T-helper 2 cell treated with Interferon-gamma antibody and Interleukin-4, amounts not matched to agents 5 μg/mL and 100 μg/mL, for 36 hours (primary cell): ENCODE results near the gene LYPLAL1.

ENCODE experiments used
- DNase-seq: peaks from one replicate; pipeline ENCODE4 v3.0.0; 2021; ENCODE audit warnings: low spot score
- H3K27ac Mint-ChIP-seq: one replicate; pipeline ENCODE4 v1.8.0; 2021; ENCODE audit warnings: mild to moderate bottlenecking, mixed read lengths
- H3K27me3 Mint-ChIP-seq: one replicate; pipeline ENCODE4 v1.8.0; 2021; ENCODE audit warnings: low read depth, mixed read lengths
- H3K36me3 Mint-ChIP-seq: one replicate; pipeline ENCODE4 v1.8.0; 2021; ENCODE audit warnings: low read depth, mixed read lengths
- H3K4me1 Mint-ChIP-seq: one replicate; pipeline ENCODE4 v1.8.0; 2021; ENCODE audit warnings: low read depth, mixed read lengths
- H3K4me3 Mint-ChIP-seq: one replicate; pipeline ENCODE4 v1.8.0; 2022; ENCODE audit warnings: mild to moderate bottlenecking, moderate library complexity, mixed read lengths
- H3K9me3 Mint-ChIP-seq: one replicate; pipeline ENCODE4 v1.8.0; 2021; ENCODE audit warnings: mixed read lengths

LYPLAL1 gene

DNA sequence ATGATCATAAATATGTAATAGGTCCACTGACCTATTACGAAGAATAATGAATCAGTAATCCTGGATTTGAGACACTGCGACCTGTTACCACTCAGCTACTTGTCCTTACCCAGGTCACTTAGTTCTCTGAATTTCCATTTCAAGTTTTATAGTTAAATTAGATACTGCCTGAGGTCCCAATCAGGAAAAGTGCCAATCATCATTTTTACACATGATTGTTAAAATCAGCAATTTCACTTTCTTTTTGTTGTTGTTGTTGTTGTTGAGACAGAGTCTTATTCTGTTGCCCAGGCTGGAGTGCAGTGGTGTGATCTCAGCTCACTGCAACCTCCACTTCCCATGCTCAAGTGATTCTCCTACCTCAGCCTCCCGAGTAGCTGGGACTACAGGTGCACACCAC lies 22.8 kb upstream of the LYPLAL1 start:
- Mint-ChIP-seq H3K4me3 (no peak overlapping the region), H3K36me3 (no peaks in the 10 kb centered on the region), H3K27me3 (peaks cover 6% of the 10 kb centered on the region), H3K27ac (no peak overlapping the region), H3K4me1 (no peaks in the 10 kb centered on the region), H3K9me3 (no peaks in the 10 kb centered on the region)
- DNase-seq: no peak

- no peak overlapping the region for H3K27ac Mint-ChIP-seq
- H3K36me3 Mint-ChIP-seq: no peaks in the 10 kb centered on the region
- H3K4me1 Mint-ChIP-seq: no peaks in the 10 kb centered on the region
- H3K4me3 Mint-ChIP-seq: no peak overlapping the region
- H3K9me3 Mint-ChIP-seq: no peaks in the 10 kb centered on the region
- peaks cover 6% of the 10 kb centered on the region for H3K27me3 Mint-ChIP-seq
- DNase-seq: no peak
These were observed 22.2 kb upstream of the LYPLAL1 start for GRCh38 chr1:219151467-219151866.

DNA sequence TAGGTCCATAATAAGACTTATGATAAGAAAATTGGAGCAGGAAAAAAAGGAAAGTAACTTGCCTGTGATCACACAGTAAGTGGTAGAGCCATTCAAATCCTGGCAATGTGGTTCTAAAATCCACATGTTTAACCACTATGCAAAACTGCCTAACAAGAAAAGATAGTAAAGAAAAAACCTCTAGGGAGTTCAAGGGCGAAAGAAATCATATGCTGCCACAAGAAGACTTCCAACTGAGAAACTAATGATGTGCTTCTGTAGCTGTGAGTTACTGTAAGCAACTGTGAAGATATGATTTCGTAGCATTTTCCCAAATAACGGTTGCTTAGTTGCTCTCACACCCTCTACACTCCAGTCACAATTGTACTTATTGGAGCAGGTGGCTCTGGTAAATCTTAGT lies 20.9 kb upstream of the LYPLAL1 start:
- DNase-seq: no peak
- Mint-ChIP-seq H3K36me3 (no peaks in the 10 kb centered on the region), H3K27me3 (peaks cover 6% of the 10 kb centered on the region), H3K9me3 (no peaks in the 10 kb centered on the region), H3K4me3 (no peak overlapping the region), H3K27ac (peak overlapping the region; percentile 49), H3K4me1 (no peaks in the 10 kb centered on the region)

GRCh38 chr1:219153723-219154122 lies 20.0 kb upstream of the LYPLAL1 start:
- no peak overlapping the region for H3K27ac Mint-ChIP-seq
- H3K27me3 Mint-ChIP-seq: peaks cover 6% of the 10 kb centered on the region
- H3K9me3 Mint-ChIP-seq: no peaks in the 10 kb centered on the region
- no peaks in the 10 kb centered on the region for H3K36me3 Mint-ChIP-seq
- DNase-seq: no peak
- H3K4me1 Mint-ChIP-seq: no peaks in the 10 kb centered on the region
- no peak overlapping the region for H3K4me3 Mint-ChIP-seq

DNA sequence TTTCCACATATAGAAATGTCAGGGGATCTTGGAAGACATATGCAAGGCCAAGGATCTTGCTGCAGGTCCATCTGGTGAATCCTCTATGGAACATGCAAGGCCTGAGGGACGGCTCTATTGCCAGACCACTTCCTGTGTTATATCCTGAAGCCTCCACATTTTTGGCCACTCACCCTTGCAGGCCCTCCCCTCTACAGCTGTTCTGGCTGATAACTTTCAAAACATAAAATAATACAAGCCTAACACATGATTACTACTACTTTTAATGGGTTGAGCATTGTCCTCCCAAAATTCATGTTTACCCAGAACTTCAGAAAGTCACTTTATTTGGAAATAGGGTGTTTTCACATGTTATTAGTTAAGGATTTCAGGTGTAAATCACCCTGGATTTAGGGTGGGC lies 18.5 kb upstream of the LYPLAL1 start:
- Mint-ChIP-seq H3K4me3 (no peak overlapping the region), H3K27ac (no peak overlapping the region), H3K36me3 (no peaks in the 10 kb centered on the region), H3K9me3 (no peaks in the 10 kb centered on the region), H3K4me1 (no peaks in the 10 kb centered on the region), H3K27me3 (peaks cover 8% of the 10 kb centered on the region)
- no peak for DNase-seq

DNA sequence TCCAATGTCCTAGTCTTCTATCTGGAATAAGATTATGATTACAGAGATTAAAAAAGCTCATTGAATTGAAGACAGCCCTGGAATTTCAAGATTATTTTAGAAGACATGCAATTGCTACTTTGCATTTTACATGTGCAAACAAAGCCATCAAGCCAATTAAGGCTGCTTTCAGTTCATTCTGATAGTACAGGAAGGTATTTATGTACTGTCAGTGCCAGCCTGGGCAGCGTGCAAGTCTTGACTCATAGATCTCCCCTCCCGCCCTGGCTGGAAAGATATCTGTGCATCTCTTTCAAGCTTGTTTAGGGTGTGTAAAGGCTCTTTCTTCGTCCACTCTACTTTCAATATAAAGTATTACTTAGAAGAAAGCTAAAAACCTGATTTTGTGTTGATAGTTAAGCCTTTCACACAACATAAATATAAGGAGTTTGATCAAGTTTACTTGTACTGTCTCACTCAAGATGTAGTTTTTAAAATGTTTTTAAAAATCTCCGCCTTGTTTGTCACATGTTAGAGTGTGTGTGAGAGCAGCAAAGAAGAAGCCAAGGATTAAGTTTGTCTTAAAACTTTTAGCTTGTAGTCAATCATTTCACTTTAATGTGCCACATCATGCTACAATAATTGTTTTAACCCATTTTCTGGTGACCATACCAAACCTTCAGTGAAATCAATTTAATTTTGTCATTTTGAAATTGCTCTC lies 13.6 kb upstream of the LYPLAL1 start:
- Mint-ChIP-seq H3K27me3 (peaks cover 11% of the 10 kb centered on the region), H3K4me3 (no peak overlapping the region), H3K36me3 (no peaks in the 10 kb centered on the region), H3K27ac (no peak overlapping the region), H3K4me1 (no peaks in the 10 kb centered on the region), H3K9me3 (no peaks in the 10 kb centered on the region)
- DNase-seq: no peak

GRCh38 chr1:219160967-219161366 lies 12.7 kb upstream of the LYPLAL1 start:
- peaks cover 14% of the 10 kb centered on the region for H3K27me3 Mint-ChIP-seq
- no peak overlapping the region for H3K4me3 Mint-ChIP-seq
- H3K27ac Mint-ChIP-seq: no peak overlapping the region
- no peaks in the 10 kb centered on the region for H3K9me3 Mint-ChIP-seq
- DNase-seq: no peak
- H3K36me3 Mint-ChIP-seq: no peaks in the 10 kb centered on the region
- H3K4me1 Mint-ChIP-seq: no peaks in the 10 kb centered on the region

GRCh38 chr1:219161371-219161770 lies 12.3 kb upstream of the LYPLAL1 start:
- Mint-ChIP-seq H3K4me1 (no peaks in the 10 kb centered on the region), H3K27ac (no peak overlapping the region), H3K27me3 (peaks cover 12% of the 10 kb centered on the region), H3K36me3 (no peaks in the 10 kb centered on the region), H3K9me3 (no peaks in the 10 kb centered on the region), H3K4me3 (no peak overlapping the region)
- no peak for DNase-seq

DNA sequence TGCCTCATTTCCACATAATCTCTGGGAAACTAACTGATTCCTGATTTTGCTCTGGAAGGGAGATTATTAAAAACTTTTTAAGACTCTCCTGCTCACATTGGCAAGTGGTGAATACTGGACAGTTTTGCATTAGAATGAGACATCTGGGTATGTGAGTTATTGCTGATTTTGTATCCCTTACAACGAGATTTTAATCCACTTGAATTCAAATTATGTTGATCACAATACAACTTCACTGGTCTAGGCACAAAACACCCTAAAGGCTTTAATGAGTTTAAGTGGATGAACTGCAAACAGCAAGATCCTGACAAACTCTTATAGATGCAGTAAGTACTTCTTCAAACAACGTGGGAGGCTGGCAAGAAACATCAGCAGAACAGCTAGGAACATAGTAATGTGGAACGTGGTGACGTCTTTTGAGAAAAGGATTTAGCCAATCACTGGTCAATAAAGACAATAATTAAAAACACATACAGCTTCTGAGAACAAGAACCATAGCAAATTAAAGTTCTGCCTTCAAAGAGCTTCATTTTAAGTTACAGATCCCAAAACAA lies 10.2 kb upstream of the LYPLAL1 start:
- DNase-seq: no peak
- no peaks in the 10 kb centered on the region for H3K4me1 Mint-ChIP-seq
- H3K36me3 Mint-ChIP-seq: no peaks in the 10 kb centered on the region
- no peak overlapping the region for H3K4me3 Mint-ChIP-seq
- H3K27me3 Mint-ChIP-seq: peaks cover 11% of the 10 kb centered on the region
- H3K9me3 Mint-ChIP-seq: no peaks in the 10 kb centered on the region
- H3K27ac Mint-ChIP-seq: no peak overlapping the region

GRCh38 chr1:219171192-219171935 lies 2.3 kb upstream of the LYPLAL1 start:
- peaks cover 19% of the 10 kb centered on the region for H3K4me1 Mint-ChIP-seq
- H3K9me3 Mint-ChIP-seq: peaks cover 5% of the 10 kb centered on the region
- no peak overlapping the region for H3K27ac Mint-ChIP-seq
- H3K36me3 Mint-ChIP-seq: peaks cover 5% of the 10 kb centered on the region
- H3K4me3 Mint-ChIP-seq: no peak overlapping the region
- no peaks in the 10 kb centered on the region for H3K27me3 Mint-ChIP-seq
- no peak for DNase-seq

- Mint-ChIP-seq H3K9me3 (peaks cover 5% of the 10 kb centered on the region), H3K36me3 (peaks cover 9% of the 10 kb centered on the region), H3K4me1 (peaks cover 24% of the 10 kb centered on the region), H3K27ac (no peak overlapping the region), H3K27me3 (no peaks in the 10 kb centered on the region), H3K4me3 (peak overlapping the region; percentile 97)
- no peak for DNase-seq
These were observed 857 bp upstream of the LYPLAL1 start for GRCh38 chr1:219172821-219173220.

GRCh38 chr1:219173434-219173757 lies 282 bp upstream of the LYPLAL1 start:
- H3K27me3 Mint-ChIP-seq: no peaks in the 10 kb centered on the region
- peak overlapping the region; percentile 97 for H3K4me3 Mint-ChIP-seq
- H3K36me3 Mint-ChIP-seq: peaks cover 10% of the 10 kb centered on the region
- H3K27ac Mint-ChIP-seq: peak overlapping the region; percentile 98
- peaks cover 25% of the 10 kb centered on the region for H3K4me1 Mint-ChIP-seq
- DNase-seq: no peak
- peaks cover 5% of the 10 kb centered on the region for H3K9me3 Mint-ChIP-seq

- DNase-seq: no peak
- H3K27ac Mint-ChIP-seq: peak overlapping the region; percentile 98
- H3K36me3 Mint-ChIP-seq: peaks cover 13% of the 10 kb centered on the region
- H3K4me3 Mint-ChIP-seq: peak overlapping the region; percentile 97
- peaks cover 5% of the 10 kb centered on the region for H3K9me3 Mint-ChIP-seq
- no peaks in the 10 kb centered on the region for H3K27me3 Mint-ChIP-seq
- H3K4me1 Mint-ChIP-seq: peaks cover 25% of the 10 kb centered on the region
These were observed 958 bp downstream of the LYPLAL1 start for GRCh38 chr1:219174460-219175211.

GRCh38 chr1:219175212-219175564 lies 1.5 kb downstream of the LYPLAL1 start:
- Mint-ChIP-seq H3K27me3 (no peaks in the 10 kb centered on the region), H3K27ac (peak overlapping the region; percentile 3), H3K9me3 (peaks cover 5% of the 10 kb centered on the region), H3K4me1 (peaks cover 25% of the 10 kb centered on the region), H3K36me3 (peaks cover 13% of the 10 kb centered on the region), H3K4me3 (peak overlapping the region; percentile 97)
- DNase-seq: no peak
